ENCODE results near the gene MPDZ.

DNA sequence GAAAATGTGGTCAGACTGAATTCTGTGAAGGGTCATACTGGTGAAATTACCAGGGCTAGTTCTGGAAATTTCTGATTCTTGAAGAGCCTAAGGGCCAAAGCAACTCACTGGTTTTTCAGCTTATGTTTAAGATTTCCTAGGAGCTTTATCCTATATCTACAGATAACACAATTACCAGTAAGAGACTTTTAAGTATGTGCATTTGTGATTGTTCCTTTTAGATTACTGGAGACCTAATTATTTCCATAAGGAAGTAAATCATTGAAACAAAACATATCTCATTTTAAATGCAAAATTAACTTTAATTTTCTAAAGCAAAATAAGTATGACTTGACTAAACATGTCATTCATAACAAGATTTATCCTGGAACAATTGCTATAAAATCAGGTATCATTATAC, 134.2 kb downstream of the MPDZ start:
- no peak for TF ChIP-seq CTCF (IDR thresholded peaks at IDR 0.05)
- no peak for TF ChIP-seq POLR2A (IDR thresholded peaks at IDR 0.05)
